Activated CD8-positive, alpha-beta T cell treated with anti-CD3 and anti-CD28 coated beads for 36 hours (primary cell): ENCODE results near the gene RABGAP1L. TPM values are rescaled to one million over a fixed set of nuclear protein-coding genes. Genes with fewer than 3 reads are reported as not detected.
A peak's percentile ranks its signal among the peaks of the same experiment; 100 is the strongest.

ENCODE experiments used
- ATAC-seq: fragments of 200-7000 bp; cut with Tn5 transposase; one replicate; pipeline ENCODE4 v1.10.0; 2021; ENCODE audit warnings: mild to moderate bottlenecking, moderate library complexity
- CTCF ChIA-PET: fragments of 350-600 bp; sonication (Branson Sonifier 250); formaldehyde crosslinking; loops from one replicate; lab custom pipeline; 2021; ENCODE audit warnings: antibody characterized with exemption; lab: Charles Lee
- POLR2A ChIA-PET: fragments of 350-600 bp; sonication (Branson Sonifier 250); formaldehyde crosslinking; loops from one replicate; lab custom pipeline; 2021; ENCODE audit warnings: antibody characterized with exemption; lab: Charles Lee
- DNase-seq: peaks from one replicate; pipeline ENCODE4 v3.0.0-alpha.2; 2020
- H3K27ac Mint-ChIP-seq: one replicate; pipeline ENCODE4 v1.8.0; 2021; ENCODE audit warnings: mild to moderate bottlenecking, mixed read lengths
- H3K27me3 Mint-ChIP-seq: one replicate; pipeline ENCODE4 v1.8.0; 2021; ENCODE audit warnings: mixed read lengths
- H3K36me3 Mint-ChIP-seq: one replicate; pipeline ENCODE4 v1.8.0; 2021; ENCODE audit warnings: low read depth, mixed read lengths
- H3K4me1 Mint-ChIP-seq: one replicate; pipeline ENCODE4 v1.8.0; 2021; ENCODE audit warnings: low read depth, mixed read lengths
- H3K4me3 Mint-ChIP-seq: one replicate; pipeline ENCODE4 v1.8.0; 2021; ENCODE audit warnings: mild to moderate bottlenecking, moderate library complexity, mixed read lengths
- H3K9me3 Mint-ChIP-seq: one replicate; pipeline ENCODE4 v1.8.0; 2021; ENCODE audit warnings: mixed read lengths
- intact Hi-C: fragments of 100-400 bp; cut with micrococcal nuclease; formaldehyde crosslinking; loops from one replicate; pipeline ENCODE4 v1.10.0; 2022
- total RNA-seq, 2 experiments: library from RNA; stranded (reverse); gene quantifications; one replicate each; pipeline ENCODE4 v1.2.3, GENCODE V29; 2021
- TF ChIP-seq, protein P1 (sequence below): fragments of 200-600 bp; IDR thresholded peaks from one replicate; pipeline ENCODE4 v1.8.0; 2022; ENCODE audit warnings: antibody characterized with exemption, mild to moderate bottlenecking

Gene RABGAP1L
- total RNA-seq, 2 experiments from 2014 or later = 26.9 to 29.4 TPM

DNA sequence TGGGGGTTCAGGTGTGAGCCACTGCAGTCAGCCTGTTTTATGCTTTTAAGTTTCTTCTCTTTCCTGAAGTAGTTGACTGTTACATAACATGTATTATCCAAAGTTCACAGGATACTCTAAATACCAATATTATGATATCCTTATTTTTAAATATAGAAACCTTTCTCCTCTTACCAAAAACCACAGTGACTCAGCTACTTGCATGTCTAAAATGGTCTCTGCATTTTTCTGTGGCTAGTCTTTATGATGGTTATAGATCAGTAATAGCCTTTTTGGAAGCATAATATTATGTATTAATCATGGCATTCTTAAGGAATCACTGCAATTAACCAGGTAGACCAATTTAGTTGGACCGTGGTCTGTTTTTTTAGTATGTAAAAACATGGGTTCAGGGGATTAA, 629.7 kb downstream of the RABGAP1L start:
- TF ChIP-seq, protein P1, sequence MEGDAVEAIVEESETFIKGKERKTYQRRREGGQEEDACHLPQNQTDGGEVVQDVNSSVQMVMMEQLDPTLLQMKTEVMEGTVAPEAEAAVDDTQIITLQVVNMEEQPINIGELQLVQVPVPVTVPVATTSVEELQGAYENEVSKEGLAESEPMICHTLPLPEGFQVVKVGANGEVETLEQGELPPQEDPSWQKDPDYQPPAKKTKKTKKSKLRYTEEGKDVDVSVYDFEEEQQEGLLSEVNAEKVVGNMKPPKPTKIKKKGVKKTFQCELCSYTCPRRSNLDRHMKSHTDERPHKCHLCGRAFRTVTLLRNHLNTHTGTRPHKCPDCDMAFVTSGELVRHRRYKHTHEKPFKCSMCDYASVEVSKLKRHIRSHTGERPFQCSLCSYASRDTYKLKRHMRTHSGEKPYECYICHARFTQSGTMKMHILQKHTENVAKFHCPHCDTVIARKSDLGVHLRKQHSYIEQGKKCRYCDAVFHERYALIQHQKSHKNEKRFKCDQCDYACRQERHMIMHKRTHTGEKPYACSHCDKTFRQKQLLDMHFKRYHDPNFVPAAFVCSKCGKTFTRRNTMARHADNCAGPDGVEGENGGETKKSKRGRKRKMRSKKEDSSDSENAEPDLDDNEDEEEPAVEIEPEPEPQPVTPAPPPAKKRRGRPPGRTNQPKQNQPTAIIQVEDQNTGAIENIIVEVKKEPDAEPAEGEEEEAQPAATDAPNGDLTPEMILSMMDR = no peak
- Mint-ChIP-seq H3K4me3 (no peak overlapping the region), H3K4me1 (peaks cover 11% of the 10 kb centered on the region), H3K27ac (no peak overlapping the region), H3K9me3 (no peaks in the 10 kb centered on the region), H3K27me3 (no peaks in the 10 kb centered on the region), H3K36me3 (no peaks in the 10 kb centered on the region)
- ATAC-seq = no peak
- ChIA-PET POLR2A (no interaction called here), CTCF (interaction anchor here (1.1 to 1.3 kb wide), 2 partner anchors 17 to 45 kb away, joined by 3 read pairs; no protein-coding TSS in a partner anchor)
- DNase-seq = no peak
- intact Hi-C loops = no loop called here

DNA sequence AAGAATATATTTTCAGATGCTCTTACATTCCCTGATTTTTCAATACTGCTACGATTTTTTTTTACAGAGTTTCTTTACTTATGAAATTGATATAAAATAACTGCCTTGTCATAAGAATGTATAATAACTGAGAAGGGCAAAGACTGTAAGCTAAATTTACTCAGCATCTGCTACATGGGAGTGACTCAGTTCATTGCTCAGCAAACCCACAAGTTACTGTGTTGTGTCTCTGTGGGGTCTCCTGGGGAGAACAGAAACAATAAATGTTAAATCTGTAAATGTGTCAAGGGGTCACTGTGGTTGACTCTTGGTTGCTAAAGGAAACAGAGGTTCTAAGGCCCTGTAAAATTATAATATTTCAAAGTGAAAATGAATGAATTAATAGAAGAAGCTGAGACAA, 630.1 kb downstream of the RABGAP1L start:
- intact Hi-C loops = no loop called here
- DNase-seq (peak; percentile 24), ATAC-seq (peak; percentile 75)
- Mint-ChIP-seq H3K27ac (no peak overlapping the region), H3K27me3 (no peaks in the 10 kb centered on the region), H3K9me3 (no peaks in the 10 kb centered on the region), H3K36me3 (no peaks in the 10 kb centered on the region), H3K4me1 (peaks cover 11% of the 10 kb centered on the region), H3K4me3 (no peak overlapping the region)
- ChIA-PET POLR2A (interaction anchor here (0.6 kb wide), 1 partner anchor 233 kb away, joined by 3 read pairs; no protein-coding TSS in a partner anchor), CTCF (interaction anchor here (1.1 kb wide), 1 partner anchor 45 kb away, joined by 3 read pairs; no protein-coding TSS in a partner anchor)
- TF ChIP-seq, protein P1 = no peak

DNA sequence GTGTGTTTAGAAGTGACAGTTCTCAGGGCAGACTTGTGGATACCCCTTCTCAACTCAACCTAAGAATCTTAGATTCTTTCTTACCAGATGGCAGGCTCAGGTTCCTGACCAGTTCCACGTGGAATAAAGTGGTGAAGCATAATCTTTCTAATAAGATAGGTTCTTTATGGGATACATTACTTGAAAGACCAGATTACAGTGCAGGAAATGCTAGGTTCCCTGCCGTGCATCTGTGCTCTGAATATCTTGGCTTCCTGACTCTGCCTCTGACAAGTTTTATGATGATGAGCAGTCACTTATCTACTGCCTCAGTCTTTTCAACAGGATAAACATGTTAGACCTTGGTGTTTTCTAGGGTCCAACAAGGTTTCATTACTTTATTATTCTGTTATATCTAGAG, 632.5 kb downstream of the RABGAP1L start:
- Mint-ChIP-seq H3K27me3 (no peaks in the 10 kb centered on the region), H3K27ac (no peak overlapping the region), H3K4me3 (no peak overlapping the region), H3K4me1 (peaks cover 10% of the 10 kb centered on the region), H3K9me3 (no peaks in the 10 kb centered on the region), H3K36me3 (no peaks in the 10 kb centered on the region)
- DNase-seq (no peak), ATAC-seq (no peak)
- TF ChIP-seq, protein P1 = no peak
- CTCF ChIA-PET = no interaction called here
- POLR2A ChIA-PET = interaction anchor here (1.4 kb wide), 1 partner anchor 9 kb away, joined by 5 read pairs; no protein-coding TSS in a partner anchor
- intact Hi-C loops = no loop called here

DNA sequence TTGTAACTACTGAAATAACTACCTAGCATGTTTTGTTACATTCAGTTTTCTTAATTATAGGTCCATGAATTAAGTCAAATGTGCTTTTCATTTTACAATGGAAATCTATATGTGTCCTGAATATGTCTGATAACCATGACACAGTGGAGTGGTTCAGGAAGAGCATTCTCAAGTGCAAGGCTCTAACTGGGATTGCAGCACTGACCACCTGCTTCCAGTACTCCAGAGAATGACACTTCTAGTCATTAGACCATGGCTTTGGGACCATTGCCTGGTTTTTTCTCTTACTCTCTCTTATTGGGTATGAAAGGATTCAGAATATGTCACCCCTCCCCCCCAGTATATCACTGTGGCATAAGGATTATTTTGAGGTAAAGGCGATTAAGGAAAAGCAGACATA, 635.5 kb downstream of the RABGAP1L start:
- H3K4me1 Mint-ChIP-seq = peaks cover 2% of the 10 kb centered on the region
- TF ChIP-seq, protein P1 = no peak
- DNase-seq (no peak), ATAC-seq (no peak)
- H3K27ac Mint-ChIP-seq = no peak overlapping the region
- no peak overlapping the region for H3K4me3 Mint-ChIP-seq
- intact Hi-C loops = no loop called here
- H3K9me3 Mint-ChIP-seq = no peaks in the 10 kb centered on the region
- CTCF ChIA-PET = no interaction called here
- H3K36me3 Mint-ChIP-seq = no peaks in the 10 kb centered on the region
- H3K27me3 Mint-ChIP-seq = no peaks in the 10 kb centered on the region
- POLR2A ChIA-PET = interaction anchor here (1.6 kb wide), 1 partner anchor 17 kb away, joined by 4 read pairs; no protein-coding TSS in a partner anchor

DNA sequence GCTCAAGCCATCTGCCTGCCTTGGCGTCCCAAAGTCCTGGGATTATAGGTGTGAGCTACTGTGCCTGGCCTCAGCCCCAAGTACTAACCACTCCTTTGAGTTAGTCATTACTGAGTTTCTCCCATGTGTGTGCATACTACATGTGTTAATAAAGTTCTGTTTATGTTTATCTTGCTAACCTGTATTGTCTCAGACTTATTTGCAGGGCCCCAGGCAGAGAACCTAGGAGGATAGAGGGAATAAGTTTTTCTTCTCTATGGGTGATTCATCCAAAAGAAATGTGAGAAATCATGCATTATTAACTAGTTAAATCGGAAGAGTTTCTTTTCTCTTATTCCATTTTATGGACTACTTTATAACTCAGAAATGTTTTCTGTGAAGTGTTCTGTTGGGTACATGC, 636.5 kb downstream of the RABGAP1L start:
- TF ChIP-seq, protein P1 = no peak
- ATAC-seq (no peak), DNase-seq (no peak)
- Mint-ChIP-seq H3K27ac (no peak overlapping the region), H3K9me3 (no peaks in the 10 kb centered on the region), H3K4me3 (no peak overlapping the region), H3K27me3 (no peaks in the 10 kb centered on the region), H3K36me3 (no peaks in the 10 kb centered on the region), H3K4me1 (peaks cover 2% of the 10 kb centered on the region)
- intact Hi-C loops = no loop called here
- CTCF ChIA-PET = interaction anchor here (1.2 kb wide), 1 partner anchor 221 kb away, joined by 3 read pairs; no protein-coding TSS in a partner anchor
- POLR2A ChIA-PET = interaction anchor here (1.6 kb wide), 1 partner anchor 16 kb away, joined by 4 read pairs; no protein-coding TSS in a partner anchor
